Heart left ventricle (tissue), 13 donors: ENCODE measurements around the gene SCYGR4.

Experiments used
- POLR2A ChIP-seq, 2 donors: fragments of 450-650 bp; IDR thresholded peaks; one replicate each; pipeline ENCODE4 v1.6.1; 2017; ENCODE audit warnings: antibody characterized with exemption in 2 of 2, mild to moderate bottlenecking in 2 of 2, moderate library complexity in 2 of 2
- TF ChIP-seq, protein P1 (sequence below), 12 donors: fragments of 200-600 bp; sonication (generic) in 4 of 12; IDR thresholded peaks; one replicate each; pipeline versions ENCODE4 v1.5.0 to v1.8.0; 2018 to 2022; ENCODE audit warnings: antibody characterized with exemption in 12 of 12, mild to moderate bottlenecking in 5 of 12
- donor health status: ischemic (EF 13 %, LVEDD 7.1; RV severe dilation, severe dysfunction).
- donor health status: DM: no; HTN: yes; CAD: no.
- donor health status: DM: no; HTN: no; CAD: no.
- donor health status: ischemic (EF 25% LVEDD 6.9; RV normal size, moderate dysfunction).
- donor health status: ischemic (EF 25% LVEDD 5.7; RV mildly dilated, moderate dysfunction).
- donor health status: ischemic (EF 35%, LVEDD 5.7; RV mildly dilated, moderate dysfunction).
- donor health status: nonischemic (EF 11% LVEDD 7.7; RV severe dilation, severe dysfunction).
- donor health status: DM: yes; HTN: yes; CAD: no.
- donor health status: PGD.
- donor health status: ischemic (EF 29% LVEDD 5.4; RV normal size, mild dysfunction).
- donor health status: nonischemic (EF 23%, LVEDD 6.1; RV moderate dilation, normal function).

GRCh38 chr2:227576110-227576509 is 41.2 kb upstream of the SCYGR4 start:
- TF ChIP-seq, protein P1, sequence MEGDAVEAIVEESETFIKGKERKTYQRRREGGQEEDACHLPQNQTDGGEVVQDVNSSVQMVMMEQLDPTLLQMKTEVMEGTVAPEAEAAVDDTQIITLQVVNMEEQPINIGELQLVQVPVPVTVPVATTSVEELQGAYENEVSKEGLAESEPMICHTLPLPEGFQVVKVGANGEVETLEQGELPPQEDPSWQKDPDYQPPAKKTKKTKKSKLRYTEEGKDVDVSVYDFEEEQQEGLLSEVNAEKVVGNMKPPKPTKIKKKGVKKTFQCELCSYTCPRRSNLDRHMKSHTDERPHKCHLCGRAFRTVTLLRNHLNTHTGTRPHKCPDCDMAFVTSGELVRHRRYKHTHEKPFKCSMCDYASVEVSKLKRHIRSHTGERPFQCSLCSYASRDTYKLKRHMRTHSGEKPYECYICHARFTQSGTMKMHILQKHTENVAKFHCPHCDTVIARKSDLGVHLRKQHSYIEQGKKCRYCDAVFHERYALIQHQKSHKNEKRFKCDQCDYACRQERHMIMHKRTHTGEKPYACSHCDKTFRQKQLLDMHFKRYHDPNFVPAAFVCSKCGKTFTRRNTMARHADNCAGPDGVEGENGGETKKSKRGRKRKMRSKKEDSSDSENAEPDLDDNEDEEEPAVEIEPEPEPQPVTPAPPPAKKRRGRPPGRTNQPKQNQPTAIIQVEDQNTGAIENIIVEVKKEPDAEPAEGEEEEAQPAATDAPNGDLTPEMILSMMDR (IDR thresholded peaks at IDR 0.05), result no peak
- no peak for TF ChIP-seq POLR2A (IDR thresholded peaks at IDR 0.05)
